GM19025 (cell line): ENCODE results near the gene DDX1.

Experiments used
- ATAC-seq: cut with Tn5 transposase; IDR thresholded peaks from one replicate; pipeline ENCODE4 v1.9.1; 2021; ENCODE audit warnings: mild to moderate bottlenecking, low read depth, moderate library complexity; ENCODE audit not compliant: unreplicated experiment

DDX1 gene

DNA sequence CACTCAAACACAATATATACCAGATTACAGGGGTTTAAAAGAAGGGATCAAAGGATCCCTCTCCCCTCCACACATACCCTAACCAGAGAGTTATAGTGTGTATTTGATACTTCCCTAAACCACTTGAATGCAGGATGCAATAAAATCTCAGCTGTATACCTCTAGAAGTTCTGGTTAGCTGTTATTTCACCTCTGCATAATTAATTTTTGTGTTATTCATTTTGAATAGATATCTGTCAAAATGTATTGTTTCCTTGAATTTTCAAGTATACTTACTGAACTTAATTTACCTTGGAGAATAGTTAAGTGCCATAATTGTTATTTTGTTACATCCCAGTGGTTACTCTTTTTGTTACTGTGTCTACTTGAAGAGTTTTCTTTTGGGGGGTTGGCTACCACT lies 34.5 kb downstream of the DDX1 start:
- ATAC-seq = no peak

DNA sequence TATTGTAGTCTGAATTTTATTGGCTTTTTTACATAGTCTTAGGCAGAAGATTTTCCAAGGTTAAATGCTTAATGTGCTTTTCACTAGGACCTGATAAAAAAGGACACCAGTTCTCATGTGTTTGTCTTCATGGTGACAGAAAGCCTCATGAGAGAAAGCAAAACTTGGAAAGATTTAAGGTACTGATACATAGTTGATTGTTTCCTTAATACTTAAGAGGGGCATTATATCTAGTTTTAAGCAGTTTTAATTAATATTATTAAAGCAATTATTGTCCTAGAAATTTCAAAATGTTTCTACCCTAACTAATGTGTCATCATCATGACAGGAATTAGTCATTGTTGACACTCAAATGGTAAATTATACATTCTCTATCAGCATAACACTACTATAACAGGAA lies 35.3 kb downstream of the DDX1 start:
- ATAC-seq = no peak

DNA sequence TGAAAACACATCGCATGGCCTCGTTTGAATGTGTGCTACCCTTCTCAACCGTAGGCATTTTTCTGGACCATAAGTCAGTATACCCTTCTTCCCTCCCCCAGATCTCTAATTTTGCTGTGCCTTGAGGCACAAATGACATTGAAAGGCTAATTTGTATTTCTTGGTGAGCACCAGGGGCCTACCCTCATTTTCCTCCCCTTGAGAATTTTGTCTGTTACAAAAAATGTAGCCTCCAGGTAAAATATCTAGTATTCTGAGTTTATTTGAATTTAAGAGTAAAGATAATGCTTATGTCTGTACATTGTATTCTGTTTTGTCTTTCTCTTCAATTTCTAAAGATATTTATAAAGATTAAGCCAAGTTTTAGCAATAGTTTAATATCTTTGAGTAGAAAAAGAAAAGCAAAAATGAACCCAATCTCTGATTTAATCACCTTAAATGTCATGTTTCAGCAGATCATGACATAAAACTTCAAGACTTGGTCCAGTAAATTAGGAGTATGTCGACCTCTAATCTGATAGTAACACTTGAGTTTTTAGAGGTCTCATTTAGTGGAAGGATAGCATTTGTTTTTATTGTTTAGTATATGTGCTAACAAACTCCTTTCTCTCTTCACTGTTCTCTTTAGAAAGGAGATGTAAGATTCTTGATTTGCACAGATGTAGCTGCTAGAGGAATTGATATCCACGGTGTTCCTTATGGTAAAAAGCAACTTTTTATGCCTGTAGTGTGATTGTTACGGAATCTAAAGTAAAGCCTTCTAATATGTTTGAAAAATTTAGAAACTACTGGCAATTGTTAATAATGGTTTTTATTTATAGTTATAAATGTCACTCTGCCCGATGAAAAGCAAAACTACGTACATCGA lies 36.4 kb downstream of the DDX1 start:
- ATAC-seq = no peak

DNA sequence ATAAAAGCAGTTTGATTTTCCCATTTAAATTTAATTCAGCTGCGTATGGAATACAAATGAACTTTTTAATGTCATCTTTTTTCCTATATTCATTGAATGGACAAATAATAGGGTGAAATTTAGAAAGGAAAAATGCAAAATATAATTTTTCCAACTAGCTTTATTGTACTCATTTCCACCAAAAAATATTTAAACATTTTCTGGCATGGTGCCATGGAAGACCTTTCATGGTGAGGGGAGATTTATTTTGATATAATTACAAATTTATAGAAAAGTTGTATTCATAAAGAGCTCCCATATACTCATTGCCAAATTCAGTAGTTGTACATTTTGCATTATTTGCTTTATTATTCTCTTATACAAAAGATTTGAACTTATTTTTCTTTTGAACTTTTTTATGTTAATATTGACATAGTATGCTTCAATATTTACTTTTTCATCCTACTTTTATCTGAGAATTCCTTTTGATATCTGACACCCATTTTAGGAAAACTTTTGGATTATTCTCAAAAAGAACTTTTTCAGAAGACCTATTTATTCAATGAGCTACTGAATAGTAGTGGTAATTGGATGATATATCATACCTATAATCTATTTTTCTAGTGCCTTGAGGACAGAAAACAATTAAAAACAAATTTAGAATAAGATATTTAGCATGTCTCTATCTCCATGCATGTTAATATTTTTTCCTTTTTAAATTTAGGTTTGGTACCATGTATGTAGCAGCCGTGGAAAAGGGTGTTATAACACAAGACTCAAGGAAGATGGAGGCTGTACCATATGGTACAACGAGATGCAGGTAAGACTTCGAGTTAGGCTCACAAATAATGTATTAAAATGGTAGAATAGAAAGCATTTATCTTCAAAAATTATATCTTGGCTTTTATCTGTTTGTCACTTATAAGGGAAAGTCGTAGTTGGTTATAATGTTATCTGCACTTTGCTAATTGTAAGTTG lies 37.5 kb downstream of the DDX1 start:
- ATAC-seq = no peak

DNA sequence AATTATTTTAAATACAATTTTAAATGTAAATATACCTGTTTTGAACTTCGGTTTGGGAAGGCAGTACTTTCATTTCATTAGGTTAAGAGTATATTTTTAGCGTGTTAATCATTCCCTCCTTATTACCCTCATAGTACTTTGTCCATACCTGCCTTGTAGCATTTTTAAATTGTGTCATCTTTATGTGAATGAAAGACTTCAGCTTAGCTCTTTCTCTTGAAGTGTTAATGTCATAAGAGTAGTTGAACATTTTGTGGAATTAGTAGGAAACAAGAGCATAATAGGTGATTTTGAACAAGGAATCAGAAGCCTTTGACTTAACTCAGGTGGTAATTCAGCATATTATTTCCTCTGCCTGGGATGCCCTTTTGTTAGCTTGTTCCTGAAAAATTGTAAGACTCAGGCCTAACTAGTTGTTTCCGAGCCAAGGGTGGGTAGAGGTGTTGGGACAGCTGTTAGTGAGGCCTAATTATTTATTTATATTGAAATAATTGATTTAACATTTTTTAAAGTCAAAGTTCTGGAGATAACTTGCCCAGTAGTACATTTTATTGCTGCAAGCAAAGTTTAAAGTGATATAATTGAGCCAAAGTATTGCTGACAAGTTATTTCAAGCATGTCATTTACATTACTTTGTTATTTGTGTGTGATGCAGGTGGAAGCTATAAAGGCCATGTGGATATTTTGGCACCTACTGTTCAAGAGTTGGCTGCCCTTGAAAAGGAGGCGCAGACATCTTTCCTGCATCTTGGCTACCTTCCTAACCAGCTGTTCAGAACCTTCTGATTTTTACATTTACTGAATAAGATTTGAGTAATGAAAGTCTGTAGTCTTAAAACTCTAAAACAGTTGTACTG lies 38.7 kb downstream of the DDX1 start:
- no peak for ATAC-seq

DNA sequence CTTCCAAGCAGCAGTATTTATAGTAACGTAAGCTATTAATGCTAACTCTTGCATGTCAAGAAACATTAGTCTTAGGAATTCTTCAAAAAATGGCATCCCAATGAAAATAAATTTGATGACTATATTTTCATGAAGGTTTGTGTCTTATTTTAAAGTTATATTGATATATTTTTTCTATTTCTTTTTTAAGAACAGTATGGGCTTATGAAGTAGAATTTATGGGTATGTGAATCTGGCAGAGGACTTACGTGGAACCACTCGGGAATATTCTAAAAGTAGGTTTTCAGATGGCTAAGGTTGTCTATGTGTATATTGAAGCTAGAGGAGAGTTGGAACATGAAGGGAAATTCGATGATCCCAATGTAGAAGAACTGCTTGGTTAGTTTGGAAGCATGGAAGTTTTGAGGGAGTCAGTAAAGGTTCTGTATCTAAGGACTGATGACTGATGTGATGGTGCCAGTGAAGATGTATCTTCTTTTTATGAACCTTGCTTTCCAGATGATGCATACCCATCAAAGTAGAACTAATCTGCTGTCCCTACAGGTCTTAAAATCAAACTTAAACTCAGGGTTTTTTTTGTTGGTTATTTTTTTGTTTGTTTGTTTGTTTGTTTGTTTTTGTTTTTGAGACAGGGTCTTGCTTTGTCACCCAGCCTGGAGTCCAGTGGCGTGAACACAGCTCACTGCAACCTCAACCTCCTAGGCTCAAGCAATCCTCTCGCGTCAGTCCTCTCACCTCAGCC lies 39.5 kb downstream of the DDX1 start:
- no peak for ATAC-seq

DNA sequence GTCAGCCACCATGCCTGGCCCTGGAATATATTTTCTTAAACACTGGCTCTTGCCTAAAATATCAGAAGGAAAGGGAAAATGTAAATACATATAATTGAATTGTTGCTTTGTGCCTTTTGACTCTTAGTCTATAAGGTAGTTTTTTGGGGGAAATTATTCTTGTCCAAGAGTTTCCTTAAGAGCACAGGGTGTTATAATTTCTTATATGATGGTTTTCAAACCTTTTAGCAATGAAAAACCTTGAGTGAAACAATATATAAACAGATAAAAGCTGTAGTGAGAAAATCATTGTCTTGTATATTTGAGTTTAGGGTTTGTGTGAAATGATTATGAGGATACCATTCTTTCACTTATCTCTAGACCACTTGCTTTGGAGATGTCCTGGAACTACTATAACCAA lies 40.2 kb downstream of the DDX1 start:
- ATAC-seq = no peak

DNA sequence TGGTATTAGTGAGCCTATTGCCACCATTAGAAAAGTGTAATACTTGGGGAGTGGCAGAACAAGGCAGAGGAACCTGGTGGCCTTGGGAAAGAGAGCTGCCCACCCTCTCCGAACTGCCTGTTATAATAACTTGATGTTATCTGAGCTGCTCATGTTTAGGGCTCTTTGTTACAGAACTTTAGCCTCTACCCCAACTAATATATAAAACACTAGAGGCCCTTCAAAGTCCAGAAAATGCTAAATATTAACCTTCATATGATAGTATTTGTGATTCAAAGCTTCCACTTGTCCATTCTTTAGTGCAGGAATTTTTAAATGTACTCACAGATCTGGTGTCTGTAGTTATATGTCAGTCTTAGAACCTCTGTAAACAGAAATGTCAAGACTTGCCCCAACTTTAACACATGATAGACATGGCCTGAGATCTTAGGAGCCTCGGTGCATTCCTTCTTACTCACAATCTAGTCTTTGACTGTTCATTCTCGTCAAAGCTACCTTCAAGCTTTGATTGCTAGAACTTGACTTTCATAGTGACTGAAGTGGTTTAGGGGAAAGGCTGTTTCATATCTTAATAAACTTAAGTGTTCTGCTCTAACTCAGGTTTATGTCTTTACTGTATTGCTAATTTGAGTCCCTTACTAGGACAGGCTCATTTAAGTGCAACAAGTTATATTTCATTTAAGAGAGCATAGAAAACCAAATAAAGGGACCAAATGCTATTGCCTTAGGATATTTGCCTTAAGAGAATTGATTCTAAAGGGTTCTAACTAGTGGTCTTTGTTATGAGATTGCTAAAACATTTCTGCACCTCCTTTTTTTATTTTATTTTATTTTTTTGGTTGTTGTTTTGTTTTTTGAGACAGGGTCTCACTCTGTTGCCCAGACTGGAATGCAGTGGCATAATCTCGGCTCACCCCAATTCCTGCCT lies 41.6 kb downstream of the DDX1 start:
- no peak for ATAC-seq

DNA sequence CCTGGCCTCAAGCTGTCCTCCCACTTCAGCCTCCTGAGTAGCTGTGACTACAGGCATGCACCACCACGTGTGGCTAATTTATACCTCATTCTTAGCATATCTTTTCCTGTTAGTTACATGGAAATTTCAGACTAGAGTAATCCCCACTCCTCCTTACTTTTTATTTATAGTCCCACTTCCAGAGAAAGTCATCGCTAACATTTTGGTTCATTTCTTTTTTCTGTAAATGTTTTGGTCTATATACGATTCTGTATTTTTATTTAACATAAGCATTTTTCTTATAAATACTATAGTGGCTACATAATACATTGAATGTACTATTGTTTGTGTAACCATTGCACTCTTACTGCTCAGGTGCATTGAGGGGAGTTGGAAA lies 42.3 kb downstream of the DDX1 start:
- ATAC-seq = no peak

DNA sequence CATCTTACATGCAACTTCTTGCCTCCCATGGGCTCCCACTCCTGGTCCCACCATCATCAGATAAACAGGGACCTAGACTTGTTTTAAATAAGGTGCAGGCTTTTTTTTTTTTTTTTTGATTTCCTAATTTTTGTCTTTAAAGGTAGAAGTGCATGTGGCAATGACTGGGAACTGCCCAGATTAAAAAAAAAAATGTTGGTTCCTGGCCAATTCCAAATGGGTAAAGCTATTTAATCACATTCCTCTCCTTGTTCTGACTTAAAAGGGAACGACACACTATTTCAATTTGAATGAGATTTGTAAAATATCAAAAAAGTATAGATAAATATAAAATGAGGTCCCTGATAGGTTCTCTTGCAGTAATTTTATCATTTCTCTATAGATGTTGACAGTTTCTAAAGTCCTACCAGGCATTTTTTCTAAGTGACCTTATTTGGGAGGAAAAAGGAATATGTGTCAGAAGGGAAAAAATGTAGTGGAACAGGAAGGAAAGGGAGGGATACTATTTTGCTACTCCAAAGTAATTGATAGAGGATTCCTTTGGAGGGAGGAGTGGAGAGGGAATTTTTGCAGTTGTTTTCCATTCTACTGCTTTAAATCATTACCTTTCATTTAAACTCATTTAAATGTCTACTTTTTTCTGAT lies 43.3 kb downstream of the DDX1 start:
- ATAC-seq = no peak

DNA sequence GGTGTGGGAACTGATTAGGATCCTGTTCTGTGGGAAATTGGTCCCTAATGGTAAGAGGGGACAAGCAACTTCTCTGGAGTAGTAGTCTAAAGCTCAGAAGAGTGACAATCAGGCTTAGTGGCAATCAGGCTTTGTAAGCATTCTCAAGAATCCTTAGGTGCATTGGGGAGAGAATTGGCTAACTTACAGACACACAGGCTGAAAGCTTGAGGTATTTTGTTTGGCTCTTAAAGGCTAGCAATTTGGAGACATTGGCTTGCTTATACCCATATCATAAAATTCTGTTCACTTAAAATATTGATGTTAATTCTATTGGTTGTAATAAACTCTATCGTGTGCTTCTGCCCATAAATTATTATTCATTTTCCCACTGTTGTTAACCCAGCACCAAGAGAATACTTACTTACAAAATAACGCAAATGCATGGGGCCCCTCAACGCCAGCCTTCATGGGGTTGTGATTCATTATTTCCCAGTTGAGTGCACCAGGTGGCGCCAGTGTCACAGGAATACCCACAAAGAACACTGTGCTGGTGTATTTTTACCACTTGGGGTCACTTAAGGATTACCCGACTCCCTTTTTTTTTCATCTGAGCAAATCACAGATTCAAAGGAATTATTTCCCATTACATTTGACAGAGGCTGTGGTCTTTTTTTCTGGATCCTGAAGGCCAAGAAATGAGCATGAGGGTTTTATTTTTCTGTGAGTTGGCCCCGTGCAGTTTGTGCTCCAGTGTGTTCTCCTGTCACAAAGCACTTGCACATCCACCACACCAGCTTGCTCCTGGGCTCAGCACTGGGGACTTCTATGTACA lies 45.5 kb downstream of the DDX1 start:
- peak; percentile 86 for ATAC-seq

DNA sequence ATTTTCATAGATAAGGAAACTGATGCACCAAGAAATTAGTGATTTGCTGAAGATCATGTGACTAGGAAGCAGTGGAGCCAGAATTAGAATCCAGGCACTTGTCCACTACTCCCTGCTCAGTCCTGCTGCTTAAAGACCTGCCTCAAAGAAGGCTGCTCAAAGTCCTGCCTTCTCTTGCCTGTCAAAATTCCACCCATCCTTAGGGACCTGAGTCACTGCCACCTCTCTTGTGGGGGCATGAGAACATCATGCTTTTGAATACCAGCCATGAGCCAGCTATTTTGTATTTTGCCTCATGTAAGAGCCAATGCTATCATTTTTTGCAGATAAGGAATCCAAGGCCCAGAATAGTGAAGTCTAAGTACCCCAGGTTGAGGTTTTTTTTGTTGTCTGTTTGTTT lies 47.1 kb downstream of the DDX1 start:
- ATAC-seq = no peak

DNA sequence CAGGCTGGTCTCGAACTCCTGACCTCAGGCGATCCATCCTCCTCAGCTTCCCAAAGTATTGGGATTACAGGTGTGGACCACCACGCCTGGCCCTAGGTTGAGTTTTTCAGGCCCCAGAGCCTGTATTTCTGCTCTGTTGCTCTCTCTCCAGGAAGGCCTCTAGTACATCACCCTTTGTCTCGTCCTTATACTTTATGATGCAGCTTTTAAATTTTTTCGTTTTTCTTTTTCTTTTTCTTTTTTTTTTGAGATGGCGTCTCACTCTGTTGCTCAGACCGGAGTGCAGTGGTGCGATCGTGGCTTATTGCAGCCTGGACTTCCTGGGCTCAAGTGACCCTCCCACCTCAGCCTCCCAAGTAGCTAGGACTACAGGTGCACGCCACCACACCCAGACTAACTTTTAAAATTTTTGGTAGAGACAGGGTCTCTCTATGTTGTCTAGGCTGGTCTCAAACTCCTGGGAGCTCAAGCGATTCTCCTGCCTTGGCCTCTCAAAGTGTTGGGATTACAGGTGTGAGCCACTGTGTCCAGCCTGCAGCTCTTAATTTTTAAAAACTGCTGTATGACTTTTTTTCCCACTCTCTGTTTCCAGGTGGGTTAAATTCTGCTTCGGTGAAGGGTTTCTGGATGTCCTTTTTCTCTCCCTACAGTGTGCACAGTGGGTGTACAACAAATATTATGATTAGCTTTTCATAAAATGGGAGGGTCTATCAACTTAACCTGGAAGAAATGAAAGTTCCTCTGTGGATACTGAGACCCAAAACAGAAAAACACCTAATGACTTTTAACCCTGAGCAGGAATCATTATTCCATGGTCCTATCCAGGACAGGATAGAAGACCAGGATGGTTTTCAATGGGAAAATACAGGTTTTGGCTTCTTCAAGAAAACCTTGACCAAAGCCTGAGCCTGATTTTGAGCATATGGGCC lies 47.9 kb downstream of the DDX1 start:
- no peak for ATAC-seq

DNA sequence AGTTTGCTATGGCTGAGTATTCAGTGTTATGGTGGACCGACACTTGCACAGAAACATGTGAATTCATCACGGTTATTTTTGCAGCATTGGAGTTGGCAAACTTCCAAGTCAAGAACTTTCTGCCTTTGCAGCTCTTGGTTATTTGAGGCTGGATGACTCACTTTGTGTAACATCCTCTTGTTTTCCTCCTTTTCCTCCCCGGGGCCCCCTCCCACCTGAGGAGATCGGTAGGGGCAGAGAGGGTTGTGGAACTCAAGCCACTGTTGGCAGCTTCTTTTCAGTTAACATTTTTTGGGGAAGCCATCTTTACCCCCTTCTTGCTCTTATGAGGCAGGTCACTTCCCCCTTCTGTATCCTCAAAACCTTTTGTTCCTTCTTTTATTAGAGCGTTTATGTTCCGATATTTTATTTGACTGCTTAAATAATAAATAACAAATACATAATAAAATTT lies 48.6 kb downstream of the DDX1 start:
- ATAC-seq = no peak

DNA sequence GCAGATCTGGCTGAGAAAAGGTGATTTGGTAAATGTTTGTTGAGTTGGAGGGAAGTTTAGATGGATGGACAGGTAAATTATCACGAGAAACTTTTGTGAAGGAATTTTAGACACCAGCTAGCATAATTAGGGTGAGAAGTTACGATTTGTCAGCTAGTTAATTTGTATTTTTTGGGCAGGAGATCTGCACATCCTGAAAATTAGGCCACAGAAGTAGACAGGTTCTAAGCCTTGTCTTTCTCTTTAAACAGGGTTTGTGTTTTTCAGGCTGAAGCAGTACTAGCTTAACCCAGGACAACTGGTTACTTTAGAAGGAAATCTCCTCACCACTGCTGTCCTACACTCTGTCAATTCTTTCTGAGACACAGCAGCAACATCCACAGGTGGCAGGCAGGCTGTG lies 49.1 kb downstream of the DDX1 start:
- no peak for ATAC-seq

DNA sequence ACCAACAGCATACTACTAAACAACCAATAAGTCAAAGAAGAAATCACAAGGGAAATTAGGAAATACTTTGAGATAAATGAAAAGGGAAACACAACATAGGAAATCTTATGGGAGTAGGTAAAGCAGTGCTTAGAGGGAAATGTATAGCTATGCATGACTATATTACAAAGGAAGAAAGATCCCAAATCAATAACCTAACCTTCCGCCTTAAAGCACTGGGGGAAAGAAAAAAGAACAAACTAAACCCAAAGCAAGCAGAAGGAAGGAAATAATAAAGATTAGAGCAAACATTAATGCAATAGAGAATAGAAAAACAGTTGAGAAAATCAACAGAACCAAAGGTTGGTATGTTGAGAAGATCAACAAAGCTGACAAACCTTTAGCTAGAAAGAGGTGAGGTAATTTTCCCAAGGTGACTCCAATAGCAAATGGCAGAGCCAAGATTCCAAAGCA lies 49.9 kb downstream of the DDX1 start:
- ATAC-seq = no peak
